PC-9 (cell line): ENCODE data around the gene CDC40. TPM values are rescaled to one million over a fixed set of nuclear protein-coding genes. Genes with fewer than 3 reads are reported as not detected.

Source experiments
- BruUV-seq: library from RNA; stranded (reverse); fragments of 400-500 nt; replicated peaks from 2 replicates; lab custom pipeline; 2021; lab: Mats Ljungman, UMichigan
- CTCF ChIA-PET: fragments of 300-600 bp; sonication (Branson Sonifier 250); formaldehyde crosslinking; loops from one replicate; lab custom pipeline; 2022; ENCODE audit warnings: antibody characterized with exemption; lab: Charles Lee
- POLR2A ChIA-PET: fragments of 300-600 bp; sonication (Branson Sonifier 250); formaldehyde crosslinking; loops from one replicate; lab custom pipeline; 2022; ENCODE audit warnings: antibody characterized with exemption; ENCODE audit not compliant: unreplicated experiment; lab: Charles Lee
- DNase-seq, 2 experiments: peaks; one replicate each; pipeline versions ENCODE4 v3.0.0 to v3.0.0-alpha.2; 2015 to 2022; ENCODE audit warnings: mixed read lengths in 1 of 2
- H2AFZ ChIP-seq: fragments of 200-600 bp; sonication (generic); 2 replicates; pipeline ENCODE4 v1.8.1; 2017; ENCODE audit warnings: antibody characterized with exemption
- H3F3A ChIP-seq: fragments of 200-600 bp; sonication (generic); 2 replicates; pipeline ENCODE4 v1.8.1; 2017; ENCODE audit warnings: antibody characterized with exemption, mild to moderate bottlenecking, low read depth; ENCODE audit not compliant: insufficient read depth
- H3K27ac ChIP-seq: fragments of 200-600 bp; sonication (generic); 2 replicates; pipeline ENCODE4 v1.6.1; 2016; ENCODE audit warnings: mixed run types
- H3K27me3 ChIP-seq: fragments of 200-600 bp; sonication (generic); 2 replicates; pipeline ENCODE4 v1.6.1; 2016; ENCODE audit warnings: low read depth, mixed run types; ENCODE audit not compliant: insufficient read depth
- H3K36me3 ChIP-seq: fragments of 200-600 bp; sonication (generic); 2 replicates; pipeline ENCODE4 v1.6.1; 2016; ENCODE audit warnings: low read depth, mixed run types
- H3K4me1 ChIP-seq: fragments of 200-600 bp; sonication (generic); replicated peaks from 2 replicates; pipeline ENCODE4 v1.6.1; 2016; ENCODE audit warnings: mixed run types; ENCODE audit not compliant: insufficient read depth
- H3K4me2 ChIP-seq: fragments of 200-600 bp; sonication (generic); 2 replicates; pipeline ENCODE4 v1.6.1; 2017; ENCODE audit warnings: mixed run types
- H3K4me3 ChIP-seq: fragments of 200-600 bp; sonication (generic); 2 replicates; pipeline ENCODE4 v1.6.1; 2016; ENCODE audit warnings: mixed run types
- H3K79me2 ChIP-seq: fragments of 200-600 bp; sonication (generic); 2 replicates; pipeline ENCODE4 v1.6.1; 2017; ENCODE audit warnings: low read depth, mixed run types
- H3K9me2 ChIP-seq: fragments of 200-600 bp; sonication (generic); 2 replicates; pipeline ENCODE4 v1.8.1; 2017; ENCODE audit warnings: mild to moderate bottlenecking; ENCODE audit not compliant: insufficient read depth
- H3K9me3 ChIP-seq: fragments of 200-600 bp; sonication (generic); 2 replicates; pipeline ENCODE4 v1.8.1; 2016; ENCODE audit warnings: low read depth; ENCODE audit not compliant: insufficient read depth
- H4K20me1 ChIP-seq: fragments of 200-600 bp; sonication (generic); 2 replicates; pipeline ENCODE4 v1.8.1; 2017; ENCODE audit not compliant: insufficient read depth
- EZH2 ChIP-seq: fragments of 200-600 bp; sonication (generic); IDR thresholded peaks from 2 replicates; pipeline ENCODE4 v1.8.0; 2017; ENCODE audit warnings: antibody characterized with exemption, low read depth
- intact Hi-C: fragments of 100-400 bp; cut with micrococcal nuclease; formaldehyde crosslinking; loops from one replicate; pipeline ENCODE4 v1.10.0; 2022; ENCODE audit not compliant: unreplicated experiment
- total RNA-seq: library from RNA; stranded (reverse); gene quantifications from 2 replicates; pipeline ENCODE4 v1.2.3, GENCODE V29; 2021
- TF ChIP-seq, protein P1 (sequence below): fragments of 200-600 bp; sonication (generic); conservative IDR thresholded peaks from 2 replicates; pipeline ENCODE4 v1.6.1; 2017; ENCODE audit warnings: mixed run types, antibody characterized with exemption, mild to moderate bottlenecking, moderate library complexity

The CDC40 gene
- total RNA-seq, 1 experiment from 2014 or later, result 18.3 TPM

DNA sequence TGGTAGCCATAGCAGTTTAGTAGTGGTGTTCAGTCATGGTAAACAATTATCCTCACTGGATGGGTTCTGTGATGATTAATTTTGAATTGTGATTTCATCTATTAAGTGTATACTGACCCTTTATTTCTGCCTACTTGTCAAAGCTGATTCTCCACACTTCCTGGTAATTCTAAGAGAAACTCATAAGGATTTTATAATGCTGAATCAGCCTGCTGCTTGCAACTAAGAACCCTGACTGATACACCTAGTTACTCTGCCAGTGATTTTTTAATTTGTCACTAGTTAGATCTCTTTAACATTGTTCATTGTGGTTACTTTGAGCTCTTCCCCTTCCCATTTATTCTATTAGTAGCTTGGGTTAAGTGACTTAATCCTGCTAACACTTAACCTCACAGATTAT lies 8.6 kb downstream of the CDC40 start:
- CTCF ChIA-PET, result no interaction called here
- POLR2A ChIA-PET, result interaction anchor here (0.6 kb wide), 2 partner anchors 41 to 697 kb away, joined by 4 to 5 read pairs; no protein-coding TSS in a partner anchor
- Histone ChIP-seq H3K9me2 (no peaks in the 10 kb centered on the region), H3K27ac (no peak overlapping the region), H3K79me2 (peaks cover 77% of the 10 kb centered on the region), H3F3A (no peaks in the 10 kb centered on the region), H2AFZ (no peak overlapping the region), H3K9me3 (no peaks in the 10 kb centered on the region), H4K20me1 (peaks cover 26% of the 10 kb centered on the region; the same call in 1 of the 2 replicates), H3K4me1 (no peaks in the 10 kb centered on the region), H3K27me3 (no peaks in the 10 kb centered on the region), H3K4me2 (no peak overlapping the region), H3K4me3 (no peak overlapping the region), H3K36me3 (peaks cover 6% of the 10 kb centered on the region)
- no TSS peak for BruUV-seq
- TF ChIP-seq, protein P1, sequence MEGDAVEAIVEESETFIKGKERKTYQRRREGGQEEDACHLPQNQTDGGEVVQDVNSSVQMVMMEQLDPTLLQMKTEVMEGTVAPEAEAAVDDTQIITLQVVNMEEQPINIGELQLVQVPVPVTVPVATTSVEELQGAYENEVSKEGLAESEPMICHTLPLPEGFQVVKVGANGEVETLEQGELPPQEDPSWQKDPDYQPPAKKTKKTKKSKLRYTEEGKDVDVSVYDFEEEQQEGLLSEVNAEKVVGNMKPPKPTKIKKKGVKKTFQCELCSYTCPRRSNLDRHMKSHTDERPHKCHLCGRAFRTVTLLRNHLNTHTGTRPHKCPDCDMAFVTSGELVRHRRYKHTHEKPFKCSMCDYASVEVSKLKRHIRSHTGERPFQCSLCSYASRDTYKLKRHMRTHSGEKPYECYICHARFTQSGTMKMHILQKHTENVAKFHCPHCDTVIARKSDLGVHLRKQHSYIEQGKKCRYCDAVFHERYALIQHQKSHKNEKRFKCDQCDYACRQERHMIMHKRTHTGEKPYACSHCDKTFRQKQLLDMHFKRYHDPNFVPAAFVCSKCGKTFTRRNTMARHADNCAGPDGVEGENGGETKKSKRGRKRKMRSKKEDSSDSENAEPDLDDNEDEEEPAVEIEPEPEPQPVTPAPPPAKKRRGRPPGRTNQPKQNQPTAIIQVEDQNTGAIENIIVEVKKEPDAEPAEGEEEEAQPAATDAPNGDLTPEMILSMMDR, result no peak
- no peak for TF ChIP-seq EZH2
- intact Hi-C loops, result no loop called here
- DNase-seq, result no peak

DNA sequence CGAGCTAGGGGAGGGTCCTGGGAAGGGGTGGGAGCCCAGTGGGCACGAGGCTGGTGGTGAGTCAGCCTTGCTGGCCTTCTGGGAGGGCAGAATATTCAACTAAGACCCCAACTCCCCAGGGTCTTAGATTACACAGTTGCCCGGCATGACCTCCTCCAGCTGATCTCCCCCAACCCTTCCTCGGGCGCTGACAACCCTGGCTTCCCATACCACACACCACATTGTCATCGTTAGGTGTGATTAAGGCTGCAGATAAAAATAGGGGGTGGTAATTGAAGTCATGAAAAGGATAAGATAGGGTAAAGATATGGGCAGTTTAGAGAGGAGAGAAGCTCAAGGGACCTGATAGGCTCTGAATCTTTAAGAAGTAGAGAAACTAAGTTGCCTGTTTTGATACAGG lies 10.5 kb downstream of the CDC40 start:
- H3K4me1 ChIP-seq, result no peaks in the 10 kb centered on the region
- no peaks in the 10 kb centered on the region for H3K27me3 ChIP-seq
- peaks cover 65% of the 10 kb centered on the region for H3K79me2 ChIP-seq
- H3K27ac ChIP-seq, result no peak overlapping the region
- H3K9me2 ChIP-seq, result no peaks in the 10 kb centered on the region
- TF ChIP-seq EZH2, result no peak
- TF ChIP-seq, protein P1, result no peak
- H3K4me3 ChIP-seq, result no peak overlapping the region
- no peaks in the 10 kb centered on the region for H3K9me3 ChIP-seq
- POLR2A ChIA-PET, result no interaction called here
- no peak overlapping the region for H3K4me2 ChIP-seq
- H3F3A ChIP-seq, result no peaks in the 10 kb centered on the region
- peaks cover 26% of the 10 kb centered on the region; the same call in 1 of the 2 replicates for H4K20me1 ChIP-seq
- no TSS peak for BruUV-seq
- CTCF ChIA-PET, result no interaction called here
- no peak overlapping the region for H2AFZ ChIP-seq
- intact Hi-C loops, result no loop called here
- no peak for DNase-seq
- peaks cover 5% of the 10 kb centered on the region for H3K36me3 ChIP-seq

DNA sequence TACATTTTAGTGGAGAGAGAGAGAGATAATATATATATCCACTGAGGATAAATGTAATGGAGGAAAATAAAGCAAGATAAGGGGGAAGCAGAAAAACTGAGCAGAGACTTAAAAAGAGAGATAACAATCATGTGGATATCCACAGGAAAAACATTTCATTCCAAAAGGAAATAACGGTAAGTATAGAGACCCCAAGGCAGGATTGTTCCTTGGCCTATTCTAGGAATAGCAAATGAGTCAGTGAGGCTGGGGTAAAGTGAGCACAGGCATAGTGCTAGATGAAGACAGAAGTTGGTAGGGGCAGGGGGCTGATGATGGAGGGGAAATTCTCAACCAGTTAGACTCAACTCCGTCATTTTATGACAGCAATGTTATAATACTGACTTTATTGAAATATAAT lies 11.2 kb downstream of the CDC40 start:
- ChIA-PET CTCF (no interaction called here), POLR2A (no interaction called here)
- Histone ChIP-seq H3K9me2 (no peaks in the 10 kb centered on the region), H3K79me2 (peaks cover 60% of the 10 kb centered on the region), H3K4me1 (no peaks in the 10 kb centered on the region), H4K20me1 (peaks cover 26% of the 10 kb centered on the region; the same call in 1 of the 2 replicates), H3K36me3 (peaks cover 4% of the 10 kb centered on the region), H3K4me2 (no peak overlapping the region), H3K4me3 (no peak overlapping the region), H3K27me3 (no peaks in the 10 kb centered on the region), H3K27ac (no peak overlapping the region), H3K9me3 (no peaks in the 10 kb centered on the region), H2AFZ (no peak overlapping the region), H3F3A (no peaks in the 10 kb centered on the region)
- DNase-seq, result no peak
- no peak for TF ChIP-seq EZH2
- TF ChIP-seq, protein P1, result no peak
- intact Hi-C loops, result no loop called here
- BruUV-seq, result no TSS peak
